Activated CD4-positive, alpha-beta memory T cell treated with anti-CD3 and anti-CD28 coated beads for 36 hours (primary cell): ENCODE results near the gene TYSND1. TPM values are rescaled to one million over a fixed set of nuclear protein-coding genes. Genes with fewer than 3 reads are reported as not detected.

Source experiments
- CTCF ChIA-PET: fragments of 350-600 bp; sonication (Branson Sonifier 250); formaldehyde crosslinking; loops from one replicate; lab custom pipeline; 2021; ENCODE audit warnings: antibody characterized with exemption, inconsistent platforms; lab: Charles Lee
- POLR2A ChIA-PET: fragments of 350-600 bp; sonication (Branson Sonifier 250); formaldehyde crosslinking; loops from one replicate; lab custom pipeline; 2021; ENCODE audit warnings: antibody characterized with exemption; lab: Charles Lee
- DNase-seq: peaks from one replicate; pipeline ENCODE4 v3.0.0-alpha.2; 2020
- H3K27ac Mint-ChIP-seq: one replicate; pipeline ENCODE4 v1.8.0; 2021; ENCODE audit warnings: mixed read lengths
- H3K27me3 Mint-ChIP-seq: one replicate; pipeline ENCODE4 v1.8.0; 2021; ENCODE audit warnings: mixed read lengths
- H3K36me3 Mint-ChIP-seq: one replicate; pipeline ENCODE4 v1.8.0; 2021; ENCODE audit warnings: mixed read lengths
- H3K4me1 Mint-ChIP-seq: one replicate; pipeline ENCODE4 v1.8.0; 2021; ENCODE audit warnings: low read depth, mixed read lengths
- H3K4me3 Mint-ChIP-seq: one replicate; pipeline ENCODE4 v1.8.0; 2021; ENCODE audit warnings: mild to moderate bottlenecking, mixed read lengths
- H3K9me3 Mint-ChIP-seq: one replicate; pipeline ENCODE4 v1.8.0; 2021; ENCODE audit warnings: mixed read lengths
- intact Hi-C: fragments of 100-400 bp; cut with micrococcal nuclease; formaldehyde crosslinking; loops from one replicate; pipeline ENCODE4 v1.15.1; 2023
- total RNA-seq, 2 experiments: library from RNA; stranded (reverse); gene quantifications; one replicate each; pipeline ENCODE4 v1.2.3, GENCODE V29; 2021

TYSND1 gene, protein sequence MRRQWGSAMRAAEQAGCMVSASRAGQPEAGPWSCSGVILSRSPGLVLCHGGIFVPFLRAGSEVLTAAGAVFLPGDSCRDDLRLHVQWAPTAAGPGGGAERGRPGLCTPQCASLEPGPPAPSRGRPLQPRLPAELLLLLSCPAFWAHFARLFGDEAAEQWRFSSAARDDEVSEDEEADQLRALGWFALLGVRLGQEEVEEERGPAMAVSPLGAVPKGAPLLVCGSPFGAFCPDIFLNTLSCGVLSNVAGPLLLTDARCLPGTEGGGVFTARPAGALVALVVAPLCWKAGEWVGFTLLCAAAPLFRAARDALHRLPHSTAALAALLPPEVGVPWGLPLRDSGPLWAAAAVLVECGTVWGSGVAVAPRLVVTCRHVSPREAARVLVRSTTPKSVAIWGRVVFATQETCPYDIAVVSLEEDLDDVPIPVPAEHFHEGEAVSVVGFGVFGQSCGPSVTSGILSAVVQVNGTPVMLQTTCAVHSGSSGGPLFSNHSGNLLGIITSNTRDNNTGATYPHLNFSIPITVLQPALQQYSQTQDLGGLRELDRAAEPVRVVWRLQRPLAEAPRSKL
- 10 to 100 TPM; 10.9 to 12.1 TPM for total RNA-seq

DNA sequence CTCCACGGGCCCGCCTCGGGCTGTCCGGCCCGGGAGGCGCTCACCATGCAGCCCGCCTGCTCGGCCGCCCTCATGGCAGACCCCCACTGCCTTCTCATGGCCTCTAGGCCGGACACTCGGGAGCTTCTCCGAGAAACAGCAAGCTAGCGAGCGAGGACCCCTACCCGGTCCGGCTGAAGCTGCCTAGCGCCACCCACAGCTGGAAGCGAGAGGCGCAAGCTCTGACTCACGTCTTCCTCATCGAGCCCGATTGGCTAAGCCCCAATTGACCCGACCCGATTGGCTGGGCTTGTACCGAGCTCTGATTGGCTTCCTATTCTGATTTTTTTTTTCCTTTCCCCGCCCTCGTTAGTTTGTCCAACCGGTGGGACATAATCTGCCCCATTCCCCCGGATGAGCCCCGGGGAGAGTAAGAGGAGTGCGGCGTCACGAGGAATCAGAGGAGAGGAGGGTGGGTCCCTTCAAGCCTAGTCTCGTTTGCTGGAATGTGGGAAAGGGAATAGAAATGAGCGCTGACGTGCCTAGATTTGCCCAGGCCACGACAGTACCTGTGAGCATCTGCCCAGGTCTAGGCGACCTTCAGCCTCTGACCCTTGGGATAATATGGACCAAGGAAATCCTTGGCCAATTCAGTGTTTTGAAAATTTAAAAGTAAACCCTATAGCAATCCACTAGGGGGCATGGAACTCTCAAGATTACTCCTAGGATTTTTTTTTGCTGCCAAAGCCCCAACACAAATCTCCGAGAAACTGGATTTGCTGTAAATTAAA lies at the start of gene TYSND1:
TYSND1 (minus strand) TSS at position 212 of the 770 bp plus-strand sequence; CDS start at position 98, 114 bp downstream.
- Mint-ChIP-seq H3K27me3 (no peaks in the 10 kb centered on the region), H3K9me3 (no peaks in the 10 kb centered on the region), H3K4me1 (peaks cover 21% of the 10 kb centered on the region), H3K27ac (peak within 1 kb of the TSS; percentile 90), H3K36me3 (peaks cover 17% of the 10 kb centered on the region), H3K4me3 (peak within 1 kb of the TSS; percentile 89)
- POLR2A ChIA-PET, result interaction anchor here (0.6 to 3.2 kb wide), 13 partner anchors 10 to 271 kb away, joined by 3 to 50 read pairs (median 4); partner anchors contain the start of genes EIF4EBP2, PPA1 and SAR1A
- intact Hi-C loops, result loop anchor here (1.0 to 5.0 kb wide), 5 partner anchors 17 to 87 kb away; partner anchors contain the start of genes PPA1 and SAR1A
- peak; percentile 96 for DNase-seq
- CTCF ChIA-PET, result interaction anchor here (0.6 to 4.4 kb wide), 36 partner anchors 8 to 709 kb away, joined by 3 to 59 read pairs (median 6); partner anchors contain the start of genes AIFM2, EIF4EBP2, PPA1 and SAR1A

GRCh38 chr10:70193391-70193844 lies 46.9 kb upstream of the TYSND1 start:
- peaks cover 8% of the 10 kb centered on the region for H3K36me3 Mint-ChIP-seq
- DNase-seq, result no peak
- H3K4me1 Mint-ChIP-seq, result peaks cover 7% of the 10 kb centered on the region
- ChIA-PET POLR2A (no interaction called here), CTCF (interaction anchor here (0.9 kb wide), 1 partner anchor 171 kb away, joined by 3 read pairs; no protein-coding TSS in a partner anchor)
- H3K27ac Mint-ChIP-seq, result no peak overlapping the region
- intact Hi-C loops, result no loop called here
- H3K4me3 Mint-ChIP-seq, result no peak overlapping the region
- H3K27me3 Mint-ChIP-seq, result no peaks in the 10 kb centered on the region
- no peaks in the 10 kb centered on the region for H3K9me3 Mint-ChIP-seq

GRCh38 chr10:70192326-70192968 lies 45.9 kb upstream of the TYSND1 start:
- peaks cover under 1% of the 10 kb centered on the region for H3K4me1 Mint-ChIP-seq
- CTCF ChIA-PET, result interaction anchor here (0.6 to 1.1 kb wide), 4 partner anchors 46 to 172 kb away, joined by 3 to 6 read pairs (median 3); partner anchors contain the start of gene TYSND1
- intact Hi-C loops, result no loop called here

GRCh38 chr10:70191972-70192305 lies 45.4 kb upstream of the TYSND1 start:
- no peaks in the 10 kb centered on the region for H3K4me1 Mint-ChIP-seq
- ChIA-PET CTCF (interaction anchor here (0.6 to 1.1 kb wide), 3 partner anchors 45 to 76 kb away, joined by 3 to 6 read pairs (median 3); partner anchors contain the start of gene TYSND1), POLR2A (no interaction called here)
- no peak for DNase-seq
- no peaks in the 10 kb centered on the region for H3K9me3 Mint-ChIP-seq
- intact Hi-C loops, result no loop called here
- no peaks in the 10 kb centered on the region for H3K36me3 Mint-ChIP-seq
- no peaks in the 10 kb centered on the region for H3K27me3 Mint-ChIP-seq
- no peak overlapping the region for H3K27ac Mint-ChIP-seq
- no peak overlapping the region for H3K4me3 Mint-ChIP-seq

More at GRCh38 chr10:70192326-70192968, 45.9 kb upstream of the TYSND1 start:
- no peak for DNase-seq
- H3K27ac Mint-ChIP-seq, result no peak overlapping the region
- H3K4me3 Mint-ChIP-seq, result no peak overlapping the region
- POLR2A ChIA-PET, result no interaction called here
- no peaks in the 10 kb centered on the region for H3K27me3 Mint-ChIP-seq
- no peaks in the 10 kb centered on the region for H3K9me3 Mint-ChIP-seq
- peaks cover under 1% of the 10 kb centered on the region for H3K36me3 Mint-ChIP-seq

- Mint-ChIP-seq H3K27ac (no peak overlapping the region), H3K4me3 (no peak overlapping the region), H3K27me3 (no peaks in the 10 kb centered on the region), H3K9me3 (no peaks in the 10 kb centered on the region), H3K4me1 (no peaks in the 10 kb centered on the region), H3K36me3 (no peaks in the 10 kb centered on the region)
- CTCF ChIA-PET, result interaction anchor here (0.6 to 1.4 kb wide), 6 partner anchors 9 to 172 kb away, joined by 3 to 6 read pairs (median 4); partner anchors contain the start of gene TYSND1
- no peak for DNase-seq
- POLR2A ChIA-PET, result interaction anchor here (1.3 kb wide), 1 partner anchor 45 kb away, joined by 5 read pairs; the partner anchor contains the start of gene TYSND1
- intact Hi-C loops, result no loop called here
These were observed 44.9 kb upstream of the TYSND1 start for GRCh38 chr10:70191161-70191971.

- Mint-ChIP-seq H3K36me3 (no peaks in the 10 kb centered on the region), H3K9me3 (no peaks in the 10 kb centered on the region), H3K27me3 (no peaks in the 10 kb centered on the region), H3K27ac (no peak overlapping the region), H3K4me3 (no peak overlapping the region), H3K4me1 (no peaks in the 10 kb centered on the region)
- POLR2A ChIA-PET, result interaction anchor here (1.3 kb wide), 1 partner anchor 44 kb away, joined by 5 read pairs; the partner anchor contains the start of gene TYSND1
- CTCF ChIA-PET, result interaction anchor here (1.1 to 1.4 kb wide), 4 partner anchors 10 to 173 kb away, joined by 3 to 6 read pairs (median 4); partner anchors contain the start of gene TYSND1
- DNase-seq, result no peak
- intact Hi-C loops, result no loop called here
These were observed 44.1 kb upstream of the TYSND1 start for GRCh38 chr10:70190581-70190980.

- ChIA-PET CTCF (interaction anchor here (1.1 to 1.4 kb wide), 2 partner anchors 35 to 44 kb away, joined by 3 to 6 read pairs; partner anchors contain the start of gene TYSND1), POLR2A (interaction anchor here (1.3 kb wide), 1 partner anchor 44 kb away, joined by 5 read pairs; the partner anchor contains the start of gene TYSND1)
- no peaks in the 10 kb centered on the region for H3K4me1 Mint-ChIP-seq
- DNase-seq, result no peak
- H3K27ac Mint-ChIP-seq, result no peak overlapping the region
- no peaks in the 10 kb centered on the region for H3K36me3 Mint-ChIP-seq
- no peak overlapping the region for H3K4me3 Mint-ChIP-seq
- intact Hi-C loops, result no loop called here
- no peaks in the 10 kb centered on the region for H3K9me3 Mint-ChIP-seq
- no peaks in the 10 kb centered on the region for H3K27me3 Mint-ChIP-seq
These were observed 43.6 kb upstream of the TYSND1 start for GRCh38 chr10:70190102-70190501.

DNA sequence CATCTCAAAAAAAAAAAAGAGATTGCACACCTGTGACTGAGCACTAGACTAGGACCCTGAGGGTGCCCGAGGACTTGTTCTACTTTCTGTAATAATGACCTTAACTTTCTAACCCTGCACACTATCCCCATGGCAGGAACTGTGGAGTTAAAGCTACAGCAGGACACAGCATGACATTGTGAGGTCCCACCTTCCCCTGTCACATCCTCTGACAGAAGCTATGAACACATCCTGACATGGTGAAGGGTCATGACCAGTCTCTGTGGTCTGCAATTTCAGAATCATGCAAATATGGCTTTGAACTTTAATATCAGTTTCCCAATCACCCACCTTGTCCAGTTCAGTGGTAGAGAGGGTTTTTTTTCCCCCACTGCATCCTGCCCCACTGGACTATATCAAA lies 42.3 kb upstream of the TYSND1 start:
- Mint-ChIP-seq H3K36me3 (no peaks in the 10 kb centered on the region), H3K27me3 (no peaks in the 10 kb centered on the region), H3K4me1 (no peaks in the 10 kb centered on the region), H3K27ac (no peak overlapping the region), H3K4me3 (no peak overlapping the region), H3K9me3 (no peaks in the 10 kb centered on the region)
- intact Hi-C loops, result no loop called here
- CTCF ChIA-PET, result no interaction called here
- DNase-seq, result no peak
- POLR2A ChIA-PET, result no interaction called here

GRCh38 chr10:70186571-70186970 lies 40.1 kb upstream of the TYSND1 start:
- no peak overlapping the region for H3K27ac Mint-ChIP-seq
- H3K36me3 Mint-ChIP-seq, result no peaks in the 10 kb centered on the region
- CTCF ChIA-PET, result interaction anchor here (0.6 kb wide), 1 partner anchor 1522 kb away, joined by 3 read pairs; no protein-coding TSS in a partner anchor
- no peak for DNase-seq
- H3K4me1 Mint-ChIP-seq, result no peaks in the 10 kb centered on the region
- no peaks in the 10 kb centered on the region for H3K9me3 Mint-ChIP-seq
- no peak overlapping the region for H3K4me3 Mint-ChIP-seq
- H3K27me3 Mint-ChIP-seq, result no peaks in the 10 kb centered on the region
- intact Hi-C loops, result no loop called here
- POLR2A ChIA-PET, result no interaction called here

- CTCF ChIA-PET, result interaction anchor here (0.6 kb wide), 1 partner anchor 1522 kb away, joined by 3 read pairs; no protein-coding TSS in a partner anchor
- Mint-ChIP-seq H3K27ac (no peak overlapping the region), H3K27me3 (no peaks in the 10 kb centered on the region), H3K36me3 (no peaks in the 10 kb centered on the region), H3K9me3 (no peaks in the 10 kb centered on the region), H3K4me1 (no peaks in the 10 kb centered on the region), H3K4me3 (no peak overlapping the region)
- POLR2A ChIA-PET, result no interaction called here
- no peak for DNase-seq
- intact Hi-C loops, result no loop called here
These were observed 39.6 kb upstream of the TYSND1 start for GRCh38 chr10:70186090-70186489.
